HepG2 (cell line): ENCODE data around the gene MYPN. TPM values are rescaled to one million over a fixed set of nuclear protein-coding genes. Genes with fewer than 3 reads are reported as not detected.

Source experiments
- AHR ChIP-seq: IDR thresholded peaks from 2 replicates; pipeline ENCODE4 v1.6.1; 2018; ENCODE audit warnings: missing genetic modification reagents, missing compliant biosample characterization
- BCLAF1 ChIP-seq: fragments of 450-650 bp; IDR thresholded peaks from 2 replicates; pipeline ENCODE4 v1.6.1; 2017; ENCODE audit warnings: mild to moderate bottlenecking
- MTF1 ChIP-seq: sonication (generic); formaldehyde crosslinking; IDR thresholded peaks from 2 replicates; pipeline ENCODE4 v1.5.0; 2020; ENCODE audit warnings: missing genetic modification reagents
- SOX6 ChIP-seq, 2 experiments: fragments of 450-650 bp in 1 of 2; sonication (generic) in 1 of 2; formaldehyde crosslinking in 1 of 2; IDR thresholded peaks; 2 replicates each; pipeline versions ENCODE4 v1.4.0 to v1.6.1; 2017 to 2020; ENCODE audit warnings: antibody characterized with exemption in 1 of 2, mild to moderate bottlenecking in 1 of 2, missing genetic modification reagents in 1 of 2
- TBL1XR1 ChIP-seq: fragments of 150-350 bp; IDR thresholded peaks from 2 replicates; pipeline ENCODE4 v1.6.1; 2014; ENCODE audit warnings: borderline replicate concordance, low read length; ENCODE audit not compliant: partially characterized antibody
- ZBTB40 ChIP-seq, 2 experiments: fragments of 450-650 bp in 1 of 2; sonication (generic) in 1 of 2; formaldehyde crosslinking in 1 of 2; IDR thresholded peaks; 2 replicates each; pipeline versions ENCODE4 v1.6.1 to v1.8.0; 2016 to 2022; ENCODE audit warnings: antibody characterized with exemption in 1 of 2, mild to moderate bottlenecking in 1 of 2, missing genetic modification reagents in 1 of 2
- ZMYM2 ChIP-seq: sonication (generic); formaldehyde crosslinking; IDR thresholded peaks from 2 replicates; pipeline ENCODE4 v1.8.0; 2022; ENCODE audit warnings: mild to moderate bottlenecking, missing genetic modification reagents
- ZNF460 ChIP-seq: sonication (generic); formaldehyde crosslinking; IDR thresholded peaks from 2 replicates; pipeline ENCODE4 v1.5.1; 2020; ENCODE audit warnings: missing genetic modification reagents, mild to moderate bottlenecking, borderline replicate concordance
- ZSCAN21 ChIP-seq: sonication (generic); formaldehyde crosslinking; IDR thresholded peaks from 2 replicates; pipeline ENCODE4 v1.8.0; 2022; ENCODE audit warnings: mild to moderate bottlenecking, missing genetic modification reagents, moderate library complexity, borderline replicate concordance
- polyA plus RNA-seq, 8 experiments: library from polyadenylated mRNA; depleted of rRNA in 3 of 8; stranded (reverse) in 7 of 8; unstranded in 1 of 8; fragments of >200 nt; fragmentation: Illumina TruSeq in 4 of 8; extraction: Trizol in 4 of 8; gene quantifications; 2 replicates each; pipeline versions ENCODE4 v1.2.1 to v1.2.3, GENCODE V29; 2011 to 2016; ENCODE audit warnings: low read depth in 4 of 8, missing spikeins in 1 of 8, mixed read lengths in 1 of 8; ENCODE audit not compliant: insufficient read depth in 1 of 8
- total RNA-seq, 5 experiments: library from RNA; depleted of rRNA; stranded (reverse); fragments of >200 nt; fragmentation: Illumina TruSeq; extraction: Trizol; gene quantifications; 2 replicates each; pipeline ENCODE4 v1.2.3, GENCODE V29; 2016; ENCODE audit warnings: low read depth in 1 of 5
- TF ChIP-seq, protein P1 (sequence below): IDR thresholded peaks from 2 replicates; pipeline ENCODE4 v1.6.1; 2016; ENCODE audit warnings: control low read depth
- TF ChIP-seq, protein P2 (sequence below): sonication (generic); formaldehyde crosslinking; conservative IDR thresholded peaks from 2 replicates; pipeline ENCODE4 v1.8.1; 2023; ENCODE audit warnings: missing genetic modification reagents

The MYPN gene
- total and polyA plus RNA-seq, 2 of the 13 experiments (the other 11 are each of a cell fraction or from before 2014, with no cell fraction given): not detected

GRCh38 chr10:68105820-68106219 is 3.5 kb upstream of the MYPN start (continued):
- TF ChIP-seq ZBTB40 (IDR thresholded peaks at IDR 0.05) (no peak), ZBTB40 (CRISPR knock-in tag; IDR thresholded peaks at IDR 0.05) (no peak), AHR (no peak), MTF1 (CRISPR knock-in tag) (no peak), ZNF460 (CRISPR knock-in tag) (no peak), TBL1XR1 (no peak), SOX6 (IDR thresholded peaks at IDR 0.05) (no peak), SOX6 (CRISPR knock-in tag; IDR thresholded peaks at IDR 0.05) (no peak), BCLAF1 (no peak), ZSCAN21 (CRISPR knock-in tag) (no peak), ZMYM2 (CRISPR knock-in tag) (no peak)
- TF ChIP-seq, protein P1, sequence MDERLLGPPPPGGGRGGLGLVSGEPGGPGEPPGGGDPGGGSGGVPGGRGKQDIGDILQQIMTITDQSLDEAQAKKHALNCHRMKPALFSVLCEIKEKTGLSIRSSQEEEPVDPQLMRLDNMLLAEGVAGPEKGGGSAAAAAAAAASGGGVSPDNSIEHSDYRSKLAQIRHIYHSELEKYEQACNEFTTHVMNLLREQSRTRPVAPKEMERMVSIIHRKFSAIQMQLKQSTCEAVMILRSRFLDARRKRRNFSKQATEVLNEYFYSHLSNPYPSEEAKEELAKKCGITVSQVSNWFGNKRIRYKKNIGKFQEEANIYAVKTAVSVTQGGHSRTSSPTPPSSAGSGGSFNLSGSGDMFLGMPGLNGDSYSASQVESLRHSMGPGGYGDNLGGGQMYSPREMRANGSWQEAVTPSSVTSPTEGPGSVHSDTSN (CRISPR knock-in tag): no peak
- TF ChIP-seq, protein P2, sequence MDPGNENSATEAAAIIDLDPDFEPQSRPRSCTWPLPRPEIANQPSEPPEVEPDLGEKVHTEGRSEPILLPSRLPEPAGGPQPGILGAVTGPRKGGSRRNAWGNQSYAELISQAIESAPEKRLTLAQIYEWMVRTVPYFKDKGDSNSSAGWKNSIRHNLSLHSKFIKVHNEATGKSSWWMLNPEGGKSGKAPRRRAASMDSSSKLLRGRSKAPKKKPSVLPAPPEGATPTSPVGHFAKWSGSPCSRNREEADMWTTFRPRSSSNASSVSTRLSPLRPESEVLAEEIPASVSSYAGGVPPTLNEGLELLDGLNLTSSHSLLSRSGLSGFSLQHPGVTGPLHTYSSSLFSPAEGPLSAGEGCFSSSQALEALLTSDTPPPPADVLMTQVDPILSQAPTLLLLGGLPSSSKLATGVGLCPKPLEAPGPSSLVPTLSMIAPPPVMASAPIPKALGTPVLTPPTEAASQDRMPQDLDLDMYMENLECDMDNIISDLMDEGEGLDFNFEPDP (CRISPR knock-in tag): no peak
